ENCODE results near the gene EMB.
"Not testable (repeated sequence)": the region's sequence is repeated elsewhere in the genome, so short reads cannot be mapped to it uniquely, and the experiment has no call there.

Gene EMB, protein sequence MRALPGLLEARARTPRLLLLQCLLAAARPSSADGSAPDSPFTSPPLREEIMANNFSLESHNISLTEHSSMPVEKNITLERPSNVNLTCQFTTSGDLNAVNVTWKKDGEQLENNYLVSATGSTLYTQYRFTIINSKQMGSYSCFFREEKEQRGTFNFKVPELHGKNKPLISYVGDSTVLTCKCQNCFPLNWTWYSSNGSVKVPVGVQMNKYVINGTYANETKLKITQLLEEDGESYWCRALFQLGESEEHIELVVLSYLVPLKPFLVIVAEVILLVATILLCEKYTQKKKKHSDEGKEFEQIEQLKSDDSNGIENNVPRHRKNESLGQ
- 167 reads per million, percentile 90 among the genes with 10 or more reads in this experiment for total RNA-seq

DNA sequence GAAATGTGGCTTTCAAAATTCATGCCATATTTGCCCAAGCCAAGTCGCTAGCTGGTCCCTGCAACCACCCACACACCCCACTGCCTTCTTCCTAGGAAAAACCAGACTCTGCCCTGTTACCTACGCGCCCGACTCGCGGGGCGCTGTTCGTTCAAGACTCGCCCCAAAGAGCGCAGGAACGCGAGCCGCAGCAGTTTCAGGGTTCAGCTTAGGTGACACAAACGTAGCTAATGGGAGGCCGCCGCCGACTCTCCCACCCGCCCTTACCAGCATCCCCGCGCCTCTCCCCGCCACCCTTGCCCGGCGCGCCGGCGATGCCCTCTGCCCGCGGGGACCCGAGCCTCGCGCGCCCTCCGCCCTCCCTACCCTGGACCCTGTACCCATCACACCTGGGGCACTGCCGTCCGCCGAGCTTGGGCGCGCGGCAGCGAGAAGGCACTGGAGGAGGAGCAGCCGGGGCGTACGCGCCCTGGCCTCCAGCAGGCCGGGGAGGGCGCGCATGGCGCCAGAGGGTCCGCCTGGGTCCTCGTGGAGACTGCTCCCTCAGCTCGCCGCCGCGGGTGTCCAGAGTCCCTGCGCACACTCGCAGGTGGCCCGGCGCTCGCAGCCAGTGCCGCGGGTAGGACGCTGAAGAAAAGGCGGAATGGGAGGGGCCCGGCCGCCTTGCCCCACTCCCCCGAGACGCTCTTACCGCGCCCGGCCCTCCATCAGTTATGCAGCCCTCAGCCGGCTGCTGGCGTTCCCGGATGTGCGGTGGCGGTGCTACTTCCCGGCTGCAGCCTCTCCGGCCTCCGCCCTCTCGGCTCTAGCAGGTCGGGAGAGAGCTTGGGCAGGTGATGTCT, at the start of gene EMB:
Gene EMB, minus strand, starts transcription at position 638 of the 842 bp plus-strand sequence. Its CDS starts 137 bp downstream, at position 501.
- peak; percentile 70 for DNase-seq

- DNase-seq, result not testable (repeated sequence)
Measured at GRCh38 chr5:50489491-50489890, 48.4 kb upstream of the EMB start.

GRCh38 chr5:50478790-50479189, 37.7 kb upstream of the EMB start:
- DNase-seq, result not testable (repeated sequence)

DNA sequence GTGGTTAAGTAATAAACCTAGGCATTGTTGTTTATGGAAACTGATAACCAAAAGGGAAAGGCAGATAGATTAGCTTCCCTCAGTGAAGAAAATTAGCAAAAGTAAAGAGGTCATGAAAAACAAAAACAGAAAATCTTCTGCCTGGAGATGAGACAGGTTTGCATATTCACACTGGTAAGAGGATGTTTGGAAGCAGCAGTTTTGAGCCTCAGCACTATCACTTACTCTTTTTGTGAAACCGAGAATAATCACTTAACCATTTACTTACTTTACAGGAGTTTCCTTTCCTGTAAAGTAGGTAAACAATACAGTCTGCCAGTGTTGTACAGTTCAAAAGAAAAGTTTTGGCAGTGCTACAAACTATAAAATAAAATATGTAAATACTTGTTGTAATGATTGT, 35.5 kb upstream of the EMB start:
- DNase-seq, result no peak

DNA sequence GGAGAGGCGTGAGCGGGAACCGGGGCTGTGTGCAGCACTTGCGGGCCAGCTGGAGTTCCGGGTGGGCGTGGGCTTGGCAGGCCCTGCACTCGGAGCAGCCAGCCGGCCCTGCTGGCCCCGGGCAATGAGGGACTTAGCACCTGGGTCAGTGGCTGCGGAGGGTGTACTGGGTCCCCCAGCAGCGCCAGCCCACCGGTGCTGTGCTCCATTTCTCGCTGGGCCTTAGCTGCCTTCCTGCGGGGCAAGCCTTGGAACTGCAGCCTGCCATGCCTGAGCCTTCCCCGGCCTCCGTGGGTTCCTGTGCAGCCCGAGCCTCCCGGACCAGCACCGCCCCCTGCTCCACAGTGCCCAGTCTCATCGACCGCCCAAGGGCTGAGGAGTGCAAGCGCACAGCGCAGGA, 23.9 kb upstream of the EMB start:
- not testable (repeated sequence) for DNase-seq

GRCh38 chr5:50463726-50464125, 22.6 kb upstream of the EMB start:
- no peak for DNase-seq

DNA sequence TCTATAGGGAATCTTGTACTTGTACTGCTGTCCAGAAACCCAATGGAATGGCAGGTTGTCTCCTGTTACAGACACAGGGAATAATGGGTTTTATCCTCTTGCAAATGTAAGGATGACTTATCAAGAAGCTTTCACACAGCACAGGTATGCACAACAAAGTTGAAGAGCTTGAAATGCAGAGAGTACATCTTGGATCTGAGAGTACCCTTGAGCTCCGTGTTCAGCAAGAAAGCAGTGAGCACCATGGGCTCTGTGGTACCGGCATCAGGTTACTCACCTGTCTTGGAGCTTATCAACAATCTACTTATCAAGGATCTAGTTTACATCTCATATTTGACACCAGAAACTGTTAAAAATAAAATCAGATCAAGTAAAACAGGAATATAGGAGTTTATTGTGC, 22.0 kb upstream of the EMB start:
- no peak for DNase-seq

DNA sequence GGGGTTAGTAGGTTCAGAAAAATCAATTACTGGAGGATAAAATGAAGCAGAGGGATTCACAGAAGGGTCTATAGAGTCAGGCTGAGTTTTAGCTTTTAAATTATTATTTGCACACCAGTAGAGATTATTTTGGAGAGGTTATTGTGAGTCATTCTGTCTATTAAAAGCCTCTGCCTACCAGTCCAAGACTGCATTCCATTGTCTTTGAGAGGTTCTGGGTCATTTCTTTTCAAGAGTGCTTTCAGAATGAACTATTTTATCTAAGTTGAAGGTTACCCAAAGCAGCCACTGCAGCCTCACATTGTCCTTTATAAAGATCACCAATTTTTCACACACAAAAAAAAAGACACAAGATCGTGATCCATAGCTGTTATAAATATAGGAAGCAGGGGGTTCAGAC, 21.5 kb upstream of the EMB start:
- DNase-seq, result not testable (repeated sequence)

DNA sequence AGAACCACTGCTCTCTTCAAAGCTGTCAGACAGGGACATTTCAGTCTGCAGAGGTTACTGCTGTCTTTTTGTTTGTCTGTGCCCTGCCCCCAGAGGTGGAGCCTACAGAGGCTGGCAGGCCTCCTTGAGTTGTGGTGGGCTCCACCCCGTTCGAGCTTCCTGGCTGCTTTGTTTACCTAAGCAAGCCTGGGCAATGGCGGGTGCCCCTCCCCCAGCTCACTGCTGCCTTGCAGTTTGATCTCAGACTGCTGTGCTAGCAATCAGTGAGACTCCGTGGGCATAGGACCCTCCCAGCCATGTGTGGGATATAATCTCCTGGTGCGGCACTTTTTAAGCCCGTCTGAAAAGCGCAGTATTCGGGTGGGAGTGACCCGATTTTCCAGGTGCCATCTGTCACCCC, 17.3 kb upstream of the EMB start:
- DNase-seq, result not testable (repeated sequence)

GRCh38 chr5:50449241-50449640, 8.2 kb upstream of the EMB start:
- DNase-seq, result not testable (repeated sequence)

DNA sequence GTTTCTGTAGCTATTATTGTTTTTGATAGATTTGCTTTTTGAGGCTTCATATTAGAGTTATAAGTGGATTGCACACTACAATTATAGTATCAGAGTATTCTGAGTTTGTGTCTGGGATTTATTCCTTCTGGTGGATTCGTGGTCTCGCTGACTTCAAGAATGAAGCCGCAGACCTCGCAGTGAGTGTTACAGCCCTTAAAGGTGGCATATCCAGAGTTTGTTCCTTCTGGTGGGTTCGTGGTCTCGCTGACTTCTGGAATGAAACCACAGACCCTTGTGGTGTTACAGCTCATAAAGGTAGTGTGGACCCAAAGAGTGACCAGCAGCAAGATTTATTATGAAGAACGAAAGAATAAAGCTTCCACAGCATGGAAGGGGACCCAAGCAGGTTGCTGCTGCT, 6.9 kb upstream of the EMB start:
- no peak for DNase-seq

DNA sequence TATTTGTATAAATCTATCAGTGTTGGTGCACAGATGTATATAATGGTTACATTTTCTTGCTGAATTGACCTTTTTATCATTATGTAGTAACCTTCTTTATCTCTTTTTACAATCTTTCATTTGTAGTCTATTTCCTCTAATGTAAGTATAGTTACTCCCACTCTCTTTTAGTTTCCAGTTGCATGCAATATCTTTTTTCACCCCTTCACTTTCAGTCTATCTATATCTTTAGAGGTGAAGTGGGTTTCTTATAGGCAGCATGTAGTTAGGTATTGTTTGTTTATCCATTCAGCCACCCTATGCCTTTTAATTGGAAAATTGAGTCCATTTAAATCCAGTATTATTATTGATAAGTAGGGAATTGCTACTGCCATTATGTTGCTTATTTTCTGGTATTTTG, 6.1 kb upstream of the EMB start:
- no peak for DNase-seq

DNA sequence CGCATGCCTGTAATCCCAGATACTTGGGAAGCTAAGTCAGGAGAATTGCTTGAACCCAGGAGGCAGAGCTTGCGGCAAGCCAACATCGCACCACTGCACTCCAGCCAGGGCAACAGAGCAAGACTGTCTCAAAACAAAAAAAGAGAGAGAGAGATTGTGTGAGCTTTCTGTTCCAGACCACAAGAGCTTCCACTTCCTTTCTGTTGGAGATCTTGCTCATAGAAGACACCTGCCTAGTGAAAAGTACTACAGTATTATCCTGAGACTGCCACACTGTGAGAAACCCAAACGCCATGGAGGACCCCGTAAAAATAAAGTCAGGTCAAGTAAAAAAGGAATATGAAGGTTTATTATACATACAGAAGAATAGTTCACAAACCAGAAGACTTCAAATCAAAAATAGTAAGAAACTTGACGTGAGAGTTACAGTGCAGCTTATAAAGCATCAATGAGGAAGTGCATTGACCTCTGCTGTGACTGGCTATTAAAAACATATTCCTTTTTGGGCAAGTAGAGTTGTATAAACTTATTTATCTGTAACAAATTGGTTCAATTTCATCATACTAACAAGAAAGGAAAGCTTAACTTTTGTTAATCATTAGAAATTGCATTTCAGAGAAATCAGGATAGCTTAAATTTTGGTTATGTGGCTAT, 4.3 kb upstream of the EMB start:
- no peak for DNase-seq

DNA sequence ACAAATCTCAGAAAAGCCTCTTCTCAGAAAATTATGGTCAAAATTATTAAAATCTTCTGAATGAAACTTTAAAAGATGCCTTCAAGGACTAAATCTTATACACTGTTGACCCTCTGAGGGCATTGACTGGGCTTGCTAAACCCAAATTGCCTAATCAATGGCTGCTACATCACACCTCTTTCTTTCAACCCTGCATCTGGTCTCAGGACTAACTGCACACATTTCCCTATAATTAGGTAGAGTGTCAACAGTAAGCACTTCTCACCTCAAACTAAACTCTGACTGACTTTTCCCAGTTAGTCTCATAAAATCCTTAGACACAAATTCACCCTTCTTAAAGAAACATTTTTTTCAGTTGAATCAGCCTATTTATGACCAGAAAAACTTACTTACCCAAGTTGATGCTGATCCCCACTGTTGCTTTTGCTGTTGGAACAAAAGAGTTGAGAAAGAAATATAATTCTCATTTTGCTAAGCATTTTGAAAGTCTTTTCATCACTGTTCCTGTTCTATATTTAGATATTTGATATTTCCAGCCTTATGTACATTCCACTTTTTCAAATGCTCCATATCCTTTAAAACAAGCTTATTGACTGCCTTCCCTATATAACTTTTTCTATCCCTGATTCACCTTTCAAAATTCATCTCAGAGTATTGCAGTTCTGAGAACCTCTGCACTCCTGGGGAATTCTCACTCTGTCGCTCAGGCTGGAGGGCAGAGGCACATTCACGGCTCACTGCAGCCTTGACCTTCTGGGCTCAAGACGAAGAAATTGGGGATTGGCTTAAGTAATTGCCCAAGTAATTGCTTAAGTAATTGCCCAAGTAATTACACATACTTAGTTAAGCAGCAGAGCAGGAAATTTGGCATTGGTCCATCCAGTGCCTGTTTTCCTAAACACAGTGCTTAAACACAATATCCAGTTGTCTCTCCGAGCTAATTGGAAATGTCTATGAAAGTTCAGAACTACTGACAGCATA, 1.8 kb upstream of the EMB start:
- not testable (repeated sequence) for DNase-seq

DNA sequence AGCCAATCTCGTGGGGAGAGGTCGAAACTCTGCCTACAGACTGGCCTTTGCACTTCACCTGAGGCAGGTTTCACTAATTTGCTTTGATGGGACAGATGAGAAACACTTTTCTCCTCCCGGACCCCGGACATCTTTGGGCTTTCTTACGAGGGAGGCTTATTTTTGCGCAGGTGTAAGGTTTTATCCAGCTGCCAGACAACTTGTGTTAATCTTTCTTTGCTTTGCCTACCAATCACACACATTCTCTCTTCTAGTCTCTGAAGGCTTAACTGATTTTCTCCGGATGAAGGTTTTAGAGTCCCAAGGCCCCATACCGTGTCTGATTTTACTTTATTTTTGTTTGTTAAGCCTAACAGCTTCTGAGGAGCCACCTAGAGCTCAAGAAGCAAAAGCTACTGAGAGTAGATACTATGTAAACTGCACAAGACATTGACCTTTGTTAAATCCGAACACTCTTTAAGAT, 436 bp upstream of the EMB start:
- no peak for DNase-seq

DNA sequence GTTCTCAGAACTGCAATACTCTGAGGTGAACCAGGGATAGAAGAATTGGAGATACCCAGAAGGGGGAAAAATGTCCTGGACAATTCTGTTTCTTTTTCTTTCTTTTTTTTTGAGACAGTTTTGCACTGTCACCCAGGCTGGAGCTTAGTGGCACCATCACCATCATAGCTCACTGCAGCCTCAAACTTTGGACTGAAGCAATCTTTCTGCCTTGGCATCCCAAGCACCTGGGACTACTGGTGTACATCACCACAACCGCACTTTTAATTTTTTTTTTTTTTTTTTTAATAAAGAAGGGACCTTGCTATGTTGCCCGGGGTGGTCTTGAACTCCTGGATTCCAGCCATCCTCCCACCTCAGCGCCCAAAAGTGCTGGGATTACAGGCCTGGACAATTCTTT, 1.9 kb downstream of the EMB start:
- DNase-seq, result no peak

DNA sequence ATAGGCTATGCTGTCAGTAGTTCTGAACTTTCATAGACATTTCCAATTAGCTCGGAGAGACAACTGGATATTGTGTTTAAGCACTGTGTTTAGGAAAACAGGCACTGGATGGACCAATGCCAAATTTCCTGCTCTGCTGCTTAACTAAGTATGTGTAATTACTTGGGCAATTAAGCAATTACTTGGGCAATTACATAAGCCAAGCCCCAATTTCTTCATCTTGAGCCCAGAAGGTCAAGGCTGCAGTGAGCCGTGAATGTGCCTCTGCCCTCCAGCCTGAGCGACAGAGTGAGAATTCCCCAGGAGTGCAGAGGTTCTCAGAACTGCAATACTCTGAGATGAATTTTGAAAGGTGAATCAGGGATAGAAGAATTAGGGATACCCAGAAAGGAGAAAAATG, 3.0 kb downstream of the EMB start:
- not testable (repeated sequence) for DNase-seq

DNA sequence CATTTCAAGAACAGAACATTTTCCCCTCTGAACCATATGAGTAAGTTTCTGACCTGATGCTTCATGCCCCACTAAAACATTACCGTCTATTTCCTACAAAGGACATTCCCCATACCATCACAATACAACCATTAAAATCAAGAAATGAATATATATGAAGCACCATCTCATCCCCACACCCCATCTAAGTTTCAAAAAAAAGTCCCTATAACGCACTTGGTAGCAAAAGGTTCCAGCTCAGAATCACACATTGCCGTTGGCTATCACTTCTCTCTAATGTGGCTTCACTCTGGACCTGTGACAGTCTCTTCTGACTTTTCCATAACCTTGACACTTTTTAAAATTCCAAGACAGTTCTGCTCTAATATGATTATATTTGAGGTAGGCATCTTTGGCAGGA, 5.9 kb downstream of the EMB start:
- DNase-seq, result no peak

- DNase-seq, result not testable (repeated sequence)
Measured at GRCh38 chr5:50431133-50431904, 9.8 kb downstream of the EMB start.

DNA sequence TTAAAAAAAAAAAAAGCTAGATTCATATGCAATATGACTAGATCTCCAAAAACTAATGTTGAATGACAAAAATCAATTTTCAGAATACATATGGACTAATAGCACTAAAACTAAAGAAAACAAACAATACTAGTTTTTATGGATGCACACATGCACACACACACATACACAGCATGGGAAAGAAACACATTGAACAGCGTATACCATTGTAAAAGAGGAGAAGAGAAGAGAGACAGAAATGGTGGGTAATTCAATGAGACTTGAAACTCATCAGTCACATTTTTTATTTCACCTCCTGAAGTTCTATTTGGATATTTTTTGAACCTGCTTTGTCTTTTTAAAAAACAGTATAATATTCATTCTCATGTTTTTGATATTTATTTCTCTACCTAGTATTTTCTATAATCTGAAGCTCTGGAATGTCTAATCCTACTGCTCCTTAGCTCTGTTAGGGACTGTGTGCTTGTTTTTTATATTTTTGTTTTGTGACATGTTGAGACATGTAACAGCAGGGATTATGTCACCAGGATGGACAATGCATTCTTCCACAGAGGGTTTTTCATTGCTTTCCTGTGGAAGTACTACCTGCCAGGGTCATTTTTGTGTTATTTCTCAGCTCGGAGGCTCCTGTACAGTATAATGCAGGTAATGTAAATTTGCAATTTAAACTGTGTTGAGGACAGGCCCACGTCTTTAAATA, 17.8 kb downstream of the EMB start:
- DNase-seq, result not testable (repeated sequence)
